HepG2 (cell line): Measurements from ENCODE around the gene CNGA2. TPM values are rescaled to one million over a fixed set of nuclear protein-coding genes. Genes with fewer than 3 reads are reported as not detected.

Experiments used
- ATAC-seq: fragments of 200-7000 bp; cut with Tn5 transposase; 3 replicates; pipeline ENCODE4 v1.9.1; 2020; ENCODE audit warnings: mild to moderate bottlenecking, moderate library complexity
- BruUV-seq: library from RNA; stranded (reverse); fragments of 400-500 nt; replicated peaks from 2 replicates; lab custom pipeline; 2021; lab: Mats Ljungman, UMichigan
- CTCF ChIA-PET: fragments of 300-600 bp; formaldehyde crosslinking; extraction: SDS; loops from one replicate; lab custom pipeline; 2021; ENCODE audit warnings: low total read pairs, inconsistent platforms, low intra/inter-chr PET ratio; lab: Yijun Ruan, JAX
- POLR2A ChIA-PET: fragments of 350-600 bp; sonication (Branson Sonifier 250); formaldehyde crosslinking; loops from one replicate; lab custom pipeline; 2020; ENCODE audit warnings: antibody characterized with exemption, inconsistent platforms; lab: Yijun Ruan, JAX
- DNase-seq: peaks from one replicate; pipeline ENCODE4 v3.0.0-alpha.2; 2015; ENCODE audit warnings: low spot score
- FAIRE-seq: peaks from 3 replicates; lab custom pipeline; 2011; peaks lifted over from hg19 to GRCh38; lab: Jason Lieb, UNC
- H2AFZ ChIP-seq: one replicate; pipeline ENCODE4 v1.6.1; 2011; ENCODE audit warnings: low read length, inconsistent platforms
- H3K27ac ChIP-seq: fragments of 300-600 bp; 3 replicates; pipeline ENCODE4 v1.8.0; 2011; ENCODE audit warnings: mixed run types, mild to moderate bottlenecking, mixed read lengths, low read length, inconsistent platforms; ENCODE audit not compliant: insufficient read depth; ENCODE audit errors: extremely low read length
- H3K27me3 ChIP-seq, 2 experiments: fragments of 200-600 bp in 1 of 2; 2 replicates in 1 of 2; 3 replicates in 1 of 2; pipeline versions ENCODE4 v1.6.0 to v1.8.0; 2011; ENCODE audit warnings: low read length in 2 of 2, mild to moderate bottlenecking in 2 of 2, moderate library complexity in 2 of 2, inconsistent platforms in 1 of 2; ENCODE audit not compliant: insufficient read depth in 2 of 2, control insufficient read depth in 1 of 2
- H3K36me3 ChIP-seq, 2 experiments: fragments of 200-600 bp in 1 of 2; replicated peaks in 1 of 2; 2 replicates in 1 of 2; 3 replicates in 1 of 2; pipeline versions ENCODE4 v1.5.1 to v1.8.0; 2011; ENCODE audit warnings: low read length in 2 of 2, inconsistent platforms in 1 of 2; ENCODE audit not compliant: insufficient read depth in 2 of 2, control insufficient read depth in 1 of 2
- H3K4me1 ChIP-seq: 2 replicates; pipeline ENCODE4 v1.5.1; 2012; ENCODE audit warnings: low read length, inconsistent platforms; ENCODE audit not compliant: insufficient read depth
- H3K4me2 ChIP-seq: 2 replicates; pipeline ENCODE4 v1.6.0; 2011; ENCODE audit warnings: low read depth, low read length, inconsistent platforms
- H3K4me3 ChIP-seq, 3 experiments: fragments of 200-600 bp in 1 of 3; sonication (generic), shearing (Covaris generic) in 1 of 3; replicated peaks in 1 of 3; 2 replicates each; pipeline ENCODE4 v1.5.1; 2011 to 2016; ENCODE audit warnings: low read length in 3 of 3, inconsistent platforms in 2 of 3, low read depth in 2 of 3, mild to moderate bottlenecking in 2 of 3, control low read depth in 1 of 3, mixed read lengths in 1 of 3; ENCODE audit not compliant: insufficient read depth in 1 of 3
- H3K79me2 ChIP-seq: one replicate; pipeline ENCODE4 v1.6.1; 2011; ENCODE audit warnings: low read length, inconsistent platforms; ENCODE audit not compliant: insufficient read depth
- H3K9ac ChIP-seq: 2 replicates; pipeline ENCODE4 v1.6.0; 2011; ENCODE audit warnings: mild to moderate bottlenecking, low read depth, low read length, inconsistent platforms; ENCODE audit not compliant: insufficient read depth
- H3K9me3 ChIP-seq: 2 replicates; pipeline ENCODE4 v1.5.1; 2012; ENCODE audit warnings: mild to moderate bottlenecking, low read length
- H4K20me1 ChIP-seq: 2 replicates; pipeline ENCODE4 v1.6.0; 2011; ENCODE audit warnings: inconsistent platforms, mild to moderate bottlenecking, low read length, moderate library complexity; ENCODE audit not compliant: insufficient read depth
- NFKBIZ ChIP-seq: IDR thresholded peaks from 2 replicates; pipeline ENCODE4 v1.6.1; 2018; ENCODE audit warnings: missing genetic modification reagents, missing compliant biosample characterization
- PREB ChIP-seq: sonication (generic); formaldehyde crosslinking; IDR thresholded peaks from 2 replicates; pipeline ENCODE4 v1.4.0; 2020; ENCODE audit warnings: missing genetic modification reagents
- REST ChIP-seq, 2 experiments: IDR thresholded peaks; 2 replicates each; pipeline ENCODE4 v1.6.1; 2011 to 2012; ENCODE audit warnings: low read length in 2 of 2, borderline replicate concordance in 1 of 2, low read depth in 1 of 2, mild to moderate bottlenecking in 1 of 2, moderate library complexity in 1 of 2
- TARDBP ChIP-seq: sonication (generic); formaldehyde crosslinking; IDR thresholded peaks from 2 replicates; pipeline ENCODE4 v1.8.0; 2022; ENCODE audit warnings: mild to moderate bottlenecking, missing genetic modification reagents
- USF2 ChIP-seq, 2 experiments: sonication (generic) in 1 of 2; formaldehyde crosslinking in 1 of 2; IDR thresholded peaks; 2 replicates each; pipeline versions ENCODE4 v1.5.1 to v1.6.1; 2011 to 2020; ENCODE audit warnings: borderline replicate concordance in 1 of 2, low read depth in 1 of 2, low read length in 1 of 2, mild to moderate bottlenecking in 1 of 2, missing genetic modification reagents in 1 of 2, moderate library complexity in 1 of 2
- ZBTB8A ChIP-seq: sonication (generic); formaldehyde crosslinking; IDR thresholded peaks from 2 replicates; pipeline ENCODE4 v1.4.0; 2020; ENCODE audit warnings: mild to moderate bottlenecking, low read depth, missing genetic modification reagents, borderline replicate concordance
- ZKSCAN5 ChIP-seq: sonication (generic); formaldehyde crosslinking; IDR thresholded peaks from 2 replicates; pipeline ENCODE4 v1.5.1; 2020; ENCODE audit warnings: mild to moderate bottlenecking, missing genetic modification reagents
- ZNF678 ChIP-seq: sonication (generic); formaldehyde crosslinking; IDR thresholded peaks from 2 replicates; pipeline ENCODE4 v1.4.0; 2020; ENCODE audit warnings: mild to moderate bottlenecking, missing genetic modification reagents
- WGBS: methylation state at CpG from one replicate; pipeline ENCODE4 v1.1.6; 2017; ENCODE audit warnings: low lambda C conversion rate; 5-methylcytosine and 5-hydroxymethylcytosine counted together
- in situ Hi-C: cut with HindIII; loops from 2 replicates; pipeline ENCODE4 v1.10.0; 2017; ENCODE audit warnings: low pct_unique_long_range_greater_than_20kb; ENCODE audit not compliant: extremely low pct_ligation_motif_present
- intact Hi-C: fragments of 100-400 bp; cut with micrococcal nuclease; formaldehyde crosslinking; loops from one replicate; pipeline ENCODE4 v1.10.0; 2022; ENCODE audit not compliant: unreplicated experiment
- polyA plus RNA-seq, 8 experiments: library from polyadenylated mRNA; depleted of rRNA in 3 of 8; stranded (reverse) in 7 of 8; unstranded in 1 of 8; fragments of >200 nt; fragmentation: Illumina TruSeq in 4 of 8; extraction: Trizol in 4 of 8; gene quantifications; 2 replicates each; pipeline versions ENCODE4 v1.2.1 to v1.2.3, GENCODE V29; 2011 to 2016; ENCODE audit warnings: low read depth in 4 of 8, missing spikeins in 1 of 8, mixed read lengths in 1 of 8; ENCODE audit not compliant: insufficient read depth in 1 of 8
- total RNA-seq, 5 experiments: library from RNA; depleted of rRNA; stranded (reverse); fragments of >200 nt; fragmentation: Illumina TruSeq; extraction: Trizol; gene quantifications; 2 replicates each; pipeline ENCODE4 v1.2.3, GENCODE V29; 2016; ENCODE audit warnings: low read depth in 1 of 5

CNGA2 gene
- total and polyA plus RNA-seq, 2 of the 13 experiments (the other 11 are each of a cell fraction or from before 2014, with no cell fraction given): not detected

GRCh38 chrX:151759041-151759708 is 24.6 kb downstream of the CNGA2 start (continued):
- TF ChIP-seq TARDBP (CRISPR knock-in tag) (no peak), PREB (CRISPR knock-in tag) (no peak), NFKBIZ (CRISPR knock-in tag) (no peak)

GRCh38 chrX:151762802-151763201 is 28.3 kb downstream of the CNGA2 start:
- no peak for DNase-seq
- CTCF ChIA-PET: no interaction called here
- Histone ChIP-seq H3K79me2 (no peaks in the 10 kb centered on the region), H3K36me3 (no peaks in the 10 kb centered on the region), H2AFZ (no peak overlapping the region), H3K4me2 (no peak overlapping the region), H3K27me3 (no peaks in the 10 kb centered on the region), H3K9me3 (no peaks in the 10 kb centered on the region), H3K4me3 (no peak overlapping the region), H4K20me1 (no peaks in the 10 kb centered on the region), H3K4me1 (no peaks in the 10 kb centered on the region), H3K9ac (no peak overlapping the region), H3K27ac (no peak overlapping the region)
- in situ Hi-C loops (no loop called here), intact Hi-C loops (no loop called here)
- no peak for ATAC-seq
- TF ChIP-seq USF2 (IDR thresholded peaks at IDR 0.05; ENCODE audit: low read depth, low read length): no peak
- TF ChIP-seq USF2 (CRISPR knock-in tag; IDR thresholded peaks at IDR 0.05; ENCODE audit: borderline replicate concordance): no peak
- TF ChIP-seq ZNF678 (CRISPR knock-in tag): no peak
- TF ChIP-seq ZKSCAN5 (CRISPR knock-in tag): no peak
- no peak for TF ChIP-seq ZBTB8A (CRISPR knock-in tag)
- TF ChIP-seq REST (IDR thresholded peaks at IDR 0.05; ENCODE audit: borderline replicate concordance in 1 of 2, low read depth in 1 of 2, low read length in 2 of 2): no peak
- TF ChIP-seq, all 625 proteins: peak for 0
- no TSS peak for BruUV-seq
- 0% methylated on average over 1 of the region's 2 CpGs for WGBS
- peak; percentile 30 for FAIRE-seq
- POLR2A ChIA-PET: no interaction called here
